Stimulated activated CD8-positive, alpha-beta memory T cell treated with anti-CD3 and anti-CD28 coated beads, Interleukin-4, amount 100 ng/mL, for 48 hours (primary cell): ENCODE results near the gene SGCD.

Source experiments
- DNase-seq: peaks from one replicate; pipeline ENCODE4 v3.0.0-alpha.2; 2020

The SGCD gene

DNA sequence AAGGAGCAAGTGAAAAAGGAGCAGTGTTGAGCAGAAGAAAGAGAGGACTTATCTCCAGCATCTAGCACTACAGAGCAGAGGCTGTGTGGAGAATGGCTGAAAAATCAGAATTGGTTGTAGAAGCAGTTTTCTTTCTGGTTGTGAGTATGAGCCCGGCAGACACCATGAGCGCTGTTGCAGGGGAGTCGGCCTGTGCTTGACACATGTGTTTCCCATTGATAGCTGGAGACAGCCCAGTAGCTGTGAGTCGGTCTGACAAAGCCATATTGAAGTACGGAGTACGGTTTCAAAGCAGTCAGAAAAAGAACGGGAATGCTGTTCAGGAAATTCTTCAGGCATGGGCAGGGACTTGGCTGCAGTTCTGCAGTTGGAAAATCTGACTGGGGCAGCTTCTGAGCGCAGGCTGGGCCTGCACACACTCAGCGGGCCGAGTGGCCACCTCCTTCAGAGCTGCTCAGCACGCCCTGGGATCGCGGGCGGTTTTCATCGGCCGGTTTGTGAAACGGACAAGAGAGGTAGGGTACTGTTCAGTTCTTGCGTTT is at the start of gene SGCD:
TSS of gene SGCD (plus strand) at position 447 of the 542 bp plus-strand sequence.
- DNase-seq = no peak

DNA sequence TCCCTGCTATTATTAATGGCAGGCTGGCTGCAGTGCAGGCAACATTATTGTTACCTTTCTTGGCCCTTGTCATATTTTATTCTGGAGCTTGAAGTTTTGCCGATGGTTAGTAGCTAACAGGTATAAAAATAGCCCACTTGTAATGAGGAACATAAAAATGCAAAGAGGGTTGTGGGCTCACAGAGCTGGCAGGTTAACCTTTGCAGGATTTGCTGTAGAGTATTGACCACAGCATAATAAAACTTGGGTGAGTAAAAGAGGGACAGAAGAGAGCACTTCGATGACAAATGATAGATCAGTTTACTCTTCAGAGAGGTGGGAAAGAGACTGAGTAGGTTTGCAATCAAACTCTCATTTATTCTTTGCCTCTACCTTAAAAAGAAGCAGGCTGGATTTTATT is 49.7 kb upstream of the SGCD start:
- no peak for DNase-seq

DNA sequence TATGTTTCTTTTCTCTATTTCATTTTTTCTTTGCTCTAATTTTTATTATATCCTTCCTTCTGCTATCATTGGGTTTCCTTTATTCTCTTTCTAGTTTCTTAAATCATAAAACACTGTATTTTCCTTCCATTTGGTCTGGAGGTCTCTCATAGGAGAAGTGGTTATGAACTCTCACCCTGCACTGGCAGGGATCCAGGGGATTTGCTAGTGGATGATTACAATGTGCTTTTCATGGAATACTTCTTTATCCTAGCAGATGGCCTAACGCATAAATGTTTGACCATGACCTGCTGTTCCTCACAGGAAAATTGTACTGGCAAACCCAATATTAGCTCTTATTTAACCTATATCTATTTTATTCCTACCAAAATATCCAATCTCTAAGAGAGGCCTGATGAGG is 31.5 kb upstream of the SGCD start:
- DNase-seq = no peak

GRCh38 chr5:156310115-156310514 is 16.8 kb upstream of the SGCD start:
- no peak for DNase-seq

- DNase-seq = no peak
Observed at GRCh38 chr5:156312897-156313694, 13.9 kb upstream of the SGCD start.

GRCh38 chr5:156314416-156314815 is 12.5 kb upstream of the SGCD start:
- DNase-seq = no peak

DNA sequence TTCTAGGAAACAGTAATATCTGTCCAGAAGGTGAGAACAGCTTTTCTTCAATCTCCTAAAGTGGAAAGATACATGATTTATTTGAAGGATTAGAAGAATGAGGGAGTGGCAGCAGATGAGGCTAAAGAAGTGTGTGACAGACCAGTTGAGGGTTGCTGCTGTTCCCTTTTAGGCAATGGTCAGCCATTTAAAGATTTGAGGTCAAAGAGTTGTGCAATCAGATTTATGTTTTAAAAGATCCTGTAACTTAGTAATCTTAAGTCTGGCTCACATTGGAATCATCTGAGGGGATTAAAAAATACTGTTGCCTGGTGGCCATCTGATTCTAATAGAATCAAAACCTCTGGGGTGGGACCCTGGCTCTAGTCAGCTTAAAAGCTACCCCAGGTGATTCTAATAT is 4.3 kb upstream of the SGCD start:
- DNase-seq = no peak

DNA sequence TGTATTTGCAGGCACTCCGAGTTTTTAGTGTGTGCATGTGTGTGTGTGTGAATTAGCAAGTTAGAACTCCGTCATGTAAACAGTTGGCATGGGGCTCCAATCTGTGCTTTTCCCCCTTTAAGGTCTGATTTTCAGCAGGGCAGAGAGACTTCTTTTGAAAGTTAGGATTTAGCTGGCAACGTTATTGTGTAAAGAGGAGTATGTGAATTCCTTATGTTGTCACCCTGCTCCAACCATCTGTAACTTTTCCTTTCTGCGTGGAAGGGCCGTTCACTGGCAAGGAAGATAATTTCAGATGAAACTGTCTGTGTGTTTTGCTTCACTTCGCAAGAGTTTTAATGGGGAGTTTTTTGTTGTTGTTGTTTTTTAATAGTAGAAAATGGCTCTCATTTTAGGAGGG is 332 bp downstream of the SGCD start:
- no peak for DNase-seq

GRCh38 chr5:156328161-156328560 is 1.2 kb downstream of the SGCD start:
- no peak for DNase-seq

- DNase-seq = no peak
Observed at GRCh38 chr5:156328766-156329165, 1.8 kb downstream of the SGCD start.

- DNase-seq = no peak
Observed at GRCh38 chr5:156329171-156329611, 2.2 kb downstream of the SGCD start.

- no peak for DNase-seq
Observed at GRCh38 chr5:156330141-156330870, 3.3 kb downstream of the SGCD start.

DNA sequence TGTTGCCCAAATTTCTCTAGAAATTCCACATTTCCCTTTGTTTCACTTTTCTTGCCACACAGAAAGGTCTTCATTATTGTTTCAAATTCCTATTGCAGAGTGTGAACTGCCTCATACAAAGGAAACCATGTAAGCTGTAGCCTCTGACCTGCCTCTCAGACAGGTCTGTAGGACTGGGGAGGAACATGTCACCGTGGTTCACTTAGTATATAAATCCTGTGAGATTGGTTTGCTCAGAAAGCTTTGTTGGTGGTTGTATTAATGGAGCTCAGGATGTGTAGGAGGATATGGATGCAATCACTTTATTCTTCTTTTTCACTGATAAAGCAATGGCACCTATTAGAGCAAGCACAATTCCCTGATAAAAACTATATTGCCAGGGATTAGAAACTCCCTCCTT is 4.2 kb downstream of the SGCD start:
- DNase-seq = no peak

- DNase-seq = no peak
Observed at GRCh38 chr5:156331845-156332244, 4.9 kb downstream of the SGCD start.

GRCh38 chr5:156332245-156332644 is 5.3 kb downstream of the SGCD start:
- no peak for DNase-seq

GRCh38 chr5:156339139-156339841 is 12.3 kb downstream of the SGCD start:
- no peak for DNase-seq

DNA sequence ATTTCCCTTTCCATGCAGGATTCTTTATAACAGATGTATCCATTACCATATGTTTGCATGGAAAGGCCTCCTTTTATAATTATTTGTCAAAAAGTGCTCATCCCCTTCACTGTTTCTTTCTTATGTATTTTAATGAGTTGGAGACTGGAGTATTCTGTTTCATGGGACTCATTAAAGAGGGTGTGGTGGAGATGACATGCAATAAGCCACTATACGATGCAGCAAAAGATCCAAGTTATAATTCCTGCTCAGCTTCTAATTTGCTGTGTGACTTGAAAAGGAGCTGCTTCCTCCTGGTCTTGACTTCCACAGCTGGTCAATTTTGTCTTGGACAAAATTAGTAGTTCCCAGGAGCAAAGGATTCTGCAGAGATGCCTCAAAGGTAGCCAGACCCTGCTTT is 13.9 kb downstream of the SGCD start:
- no peak for DNase-seq

DNA sequence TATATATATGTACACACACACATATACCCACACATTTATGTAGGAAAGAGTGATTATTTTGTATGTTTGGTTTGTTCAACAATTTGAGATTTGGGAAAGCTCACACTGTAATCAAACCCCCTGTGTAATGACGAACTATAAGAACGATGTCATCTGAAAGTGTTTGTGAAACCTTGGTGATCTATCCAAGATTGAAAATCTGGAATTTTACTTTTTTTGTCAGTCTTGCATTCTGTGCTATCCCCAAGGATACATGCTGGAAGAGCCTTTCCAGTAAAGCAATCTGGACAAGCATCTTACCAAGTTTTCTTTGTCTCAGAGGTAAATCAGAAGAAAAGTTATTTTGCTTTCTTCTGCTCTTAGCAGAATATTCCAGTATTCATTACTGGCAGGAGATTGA is 23.3 kb downstream of the SGCD start:
- no peak for DNase-seq

DNA sequence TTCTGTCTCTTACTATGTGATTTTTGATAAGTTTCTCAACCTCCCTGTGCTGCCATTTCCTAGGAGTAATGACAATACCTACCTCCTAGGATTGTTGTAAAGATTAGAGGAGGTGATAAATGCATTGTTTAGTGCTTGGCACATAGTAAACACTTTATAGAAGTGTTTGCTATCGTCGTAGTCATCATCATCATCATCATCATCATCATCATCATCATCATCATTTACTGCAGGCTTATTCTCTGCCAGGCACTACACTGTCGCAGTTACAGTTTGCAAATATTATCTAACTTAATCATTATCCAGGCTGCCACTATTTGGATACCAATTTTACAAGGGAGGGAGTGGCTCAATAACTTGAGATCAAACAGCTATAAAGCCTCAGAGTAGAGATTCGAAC is 24.5 kb downstream of the SGCD start:
- DNase-seq = no peak

DNA sequence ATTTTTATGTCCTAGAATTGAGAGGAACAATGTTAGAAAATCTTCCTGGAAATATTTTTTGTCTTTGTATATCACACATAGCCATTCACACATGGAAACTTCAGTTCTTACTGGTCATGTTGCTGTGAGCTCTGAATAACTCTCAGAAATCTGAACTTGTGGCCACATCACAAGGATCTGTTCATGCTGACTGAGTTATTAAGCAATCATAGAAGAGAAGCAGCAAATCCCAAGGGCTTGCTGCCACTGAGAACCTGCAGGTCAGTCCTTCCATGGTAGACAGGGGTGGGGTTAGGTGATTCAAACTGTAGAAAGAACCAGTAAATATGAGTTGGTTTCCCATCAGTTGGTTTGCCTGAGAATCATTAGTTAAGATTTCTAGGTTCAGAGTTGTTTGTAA is 27.6 kb downstream of the SGCD start:
- no peak for DNase-seq

DNA sequence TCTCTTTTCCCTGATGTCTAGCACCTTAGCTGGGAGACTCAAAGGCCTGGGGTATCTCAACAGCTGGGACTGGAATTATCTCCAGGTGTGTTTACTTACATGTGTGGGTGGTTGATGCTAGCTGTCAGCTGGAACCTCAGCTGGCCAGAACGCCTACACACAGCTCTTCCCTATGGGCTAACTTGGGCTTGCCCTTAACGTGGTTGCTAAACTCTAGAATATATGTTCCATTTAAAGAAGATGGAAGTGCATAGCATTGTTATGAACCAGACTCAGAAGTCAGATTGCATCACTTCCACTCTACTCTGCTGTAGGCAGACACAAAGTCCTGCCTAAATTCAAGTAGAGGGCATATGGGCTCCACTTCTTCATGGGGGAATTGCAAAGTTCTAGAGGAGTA is 29.3 kb downstream of the SGCD start:
- DNase-seq = no peak

DNA sequence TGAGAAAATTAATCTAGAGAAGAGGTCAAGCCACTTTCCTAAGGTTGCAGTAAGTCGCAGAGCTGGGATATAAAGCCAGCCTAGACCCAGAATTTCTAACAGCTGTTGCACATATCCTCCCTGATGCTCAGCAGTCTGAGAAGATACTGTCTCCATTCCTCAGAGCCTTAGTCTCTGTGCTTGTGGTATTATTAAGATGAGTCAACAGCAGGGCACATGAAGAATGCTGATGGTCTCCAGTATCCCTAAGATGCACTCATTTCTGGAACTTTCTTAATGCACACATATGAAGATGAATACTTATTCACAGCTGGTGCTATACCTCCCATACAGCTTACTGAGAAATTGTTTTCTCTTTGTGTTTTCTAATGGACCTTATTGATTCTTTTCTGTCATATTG is 32.5 kb downstream of the SGCD start:
- DNase-seq = no peak

- no peak for DNase-seq
Observed at GRCh38 chr5:156361436-156362109, 34.6 kb downstream of the SGCD start.
